IMR-90 (cell line): Measurements from ENCODE around the gene IQCK. TPM values are rescaled to one million over a fixed set of nuclear protein-coding genes. Genes with fewer than 3 reads are reported as not detected.

Experiments
- ATAC-seq: fragments of 200-7000 bp; cut with Tn5 transposase; 2 replicates; pipeline ENCODE4 v1.9.1; 2020; ENCODE audit warnings: low read depth, mild to moderate bottlenecking, moderate library complexity
- BruUV-seq: library from RNA; stranded (reverse); fragments of 400-500 nt; replicated peaks from 2 replicates; lab custom pipeline; 2021; lab: Mats Ljungman, UMichigan
- CTCF ChIA-PET: fragments of 300-600 bp; formaldehyde crosslinking; extraction: SDS; loops from one replicate; lab custom pipeline; 2021; ENCODE audit warnings: antibody characterized with exemption; lab: Yijun Ruan, JAX
- POLR2A ChIA-PET: fragments of 300-600 bp; sonication (Branson Sonifier 250); formaldehyde crosslinking; loops from one replicate; lab custom pipeline; 2022; ENCODE audit warnings: antibody characterized with exemption; ENCODE audit not compliant: unreplicated experiment; lab: Charles Lee
- DNase-seq: peaks from one replicate; pipeline ENCODE4 v3.0.0; 2013
- H2AFZ ChIP-seq: replicated peaks from 2 replicates; pipeline ENCODE3; 2013; ENCODE audit warnings: low read length, mild to moderate bottlenecking; ENCODE audit not compliant: poor library complexity
- H2AK5ac ChIP-seq: 2 replicates; pipeline ENCODE4 v1.6.1; 2013; ENCODE audit warnings: low read depth, low read length, inconsistent platforms
- H2AK9ac ChIP-seq: replicated peaks from 2 replicates; pipeline ENCODE3; 2013; ENCODE audit warnings: mild to moderate bottlenecking, low read depth, low read length, moderate library complexity; ENCODE audit not compliant: poor library complexity
- H2BK120ac ChIP-seq: 2 replicates; pipeline ENCODE4 v1.6.1; 2013; ENCODE audit warnings: low read depth, low read length, inconsistent platforms
- H2BK15ac ChIP-seq: 3 replicates; pipeline ENCODE4 v1.6.1; 2013; ENCODE audit warnings: low read depth, low read length, inconsistent platforms
- H2BK20ac ChIP-seq: 2 replicates; pipeline ENCODE4 v1.6.1; 2013; ENCODE audit warnings: low read depth, mild to moderate bottlenecking, inconsistent platforms, low read length, moderate library complexity
- H2BK5ac ChIP-seq: 2 replicates; pipeline ENCODE4 v1.6.1; 2013; ENCODE audit warnings: mild to moderate bottlenecking, low read depth, low read length, inconsistent platforms; ENCODE audit not compliant: poor library complexity, severe bottlenecking
- H3K14ac ChIP-seq: replicated peaks from 2 replicates; pipeline ENCODE4 v1.6.1; 2013; ENCODE audit warnings: low read depth, low read length, inconsistent platforms
- H3K18ac ChIP-seq: 2 replicates; pipeline ENCODE4 v1.6.1; 2013; ENCODE audit warnings: low read depth, low read length, control low read depth
- H3K23ac ChIP-seq: 2 replicates; pipeline ENCODE4 v1.6.1; 2013; ENCODE audit warnings: low read depth, low read length, inconsistent platforms
- H3K27ac ChIP-seq: 2 replicates; pipeline ENCODE4 v1.5.1; 2013; ENCODE audit warnings: mild to moderate bottlenecking, control low read depth, low read length; ENCODE audit not compliant: insufficient read depth
- H3K27me3 ChIP-seq: 2 replicates; pipeline ENCODE4 v1.6.1; 2013; ENCODE audit warnings: low read length; ENCODE audit not compliant: control insufficient read depth, insufficient read depth
- H3K36me3 ChIP-seq: 2 replicates; pipeline ENCODE4 v1.6.1; 2013; ENCODE audit warnings: low read length, mixed read lengths; ENCODE audit not compliant: control insufficient read depth, insufficient read depth
- H3K4ac ChIP-seq: 2 replicates; pipeline ENCODE4 v1.6.1; 2013; ENCODE audit warnings: low read depth, low read length, inconsistent platforms
- H3K4me1 ChIP-seq: 2 replicates; pipeline ENCODE4 v1.6.1; 2013; ENCODE audit warnings: low read length, mixed read lengths; ENCODE audit not compliant: control insufficient read depth, insufficient read depth
- H3K4me2 ChIP-seq: 2 replicates; pipeline ENCODE4 v1.6.1; 2013; ENCODE audit warnings: low read depth, mild to moderate bottlenecking, control low read depth, low read length, moderate library complexity
- H3K4me3 ChIP-seq: 2 replicates; pipeline ENCODE4 v1.5.1; 2013; ENCODE audit warnings: low read depth, mild to moderate bottlenecking, control low read depth, low read length, moderate library complexity; ENCODE audit not compliant: insufficient read depth
- H3K56ac ChIP-seq: 2 replicates; pipeline ENCODE4 v1.6.1; 2013; ENCODE audit warnings: low read length, inconsistent platforms; ENCODE audit not compliant: insufficient read depth; ENCODE audit errors: extremely low read depth
- H3K79me1 ChIP-seq, 2 experiments: 2 replicates each; pipeline ENCODE4 v1.6.1; 2013; ENCODE audit warnings: low read length in 2 of 2, inconsistent platforms in 1 of 2, low read depth in 1 of 2
- H3K9ac ChIP-seq: 2 replicates; pipeline ENCODE4 v1.6.1; 2013; ENCODE audit warnings: low read depth, low read length, control low read depth
- H3K9me1 ChIP-seq: 2 replicates; pipeline ENCODE4 v1.6.1; 2013; ENCODE audit warnings: low read length, inconsistent platforms; ENCODE audit not compliant: insufficient read depth
- H3K9me3 ChIP-seq: 2 replicates; pipeline ENCODE4 v1.6.1; 2013; ENCODE audit warnings: low read length; ENCODE audit not compliant: control insufficient read depth, insufficient read depth
- H4K20me1 ChIP-seq: 2 replicates; pipeline ENCODE4 v1.6.1; 2013; ENCODE audit warnings: low read length, inconsistent platforms; ENCODE audit not compliant: insufficient read depth
- H4K5ac ChIP-seq: 2 replicates; pipeline ENCODE4 v1.6.1; 2013; ENCODE audit warnings: mild to moderate bottlenecking, low read depth, low read length, control low read depth
- H4K8ac ChIP-seq, 2 experiments: 2 replicates each; pipeline ENCODE4 v1.6.1; 2013; ENCODE audit warnings: low read depth in 2 of 2, low read length in 2 of 2, control low read depth in 1 of 2, inconsistent platforms in 1 of 2
- H4K91ac ChIP-seq: 2 replicates; pipeline ENCODE4 v1.6.1; 2013; ENCODE audit warnings: low read depth, low read length, inconsistent platforms; ENCODE audit not compliant: insufficient read depth
- BHLHE40 ChIP-seq: fragments of 150-350 bp; IDR thresholded peaks from 2 replicates; pipeline ENCODE4 v1.6.1; 2016; ENCODE audit warnings: mild to moderate bottlenecking, low read depth, low read length
- CEBPB ChIP-seq: IDR thresholded peaks from 2 replicates; pipeline ENCODE4 v1.6.1; 2012; ENCODE audit warnings: low read depth, low read length, improper control_type of control experiment
- CHD1 ChIP-seq: IDR thresholded peaks from 2 replicates; pipeline ENCODE4 v1.6.1; 2012; ENCODE audit warnings: low read depth, low read length, improper control_type of control experiment
- FOS ChIP-seq: fragments of 150-350 bp; IDR thresholded peaks from 2 replicates; pipeline ENCODE4 v1.6.1; 2016; ENCODE audit warnings: low read depth, low read length
- MAFK ChIP-seq: IDR thresholded peaks from 2 replicates; pipeline ENCODE4 v1.6.1; 2012; ENCODE audit warnings: low read depth, low read length, improper control_type of control experiment
- MAZ ChIP-seq: IDR thresholded peaks from 2 replicates; pipeline ENCODE4 v1.6.1; 2012; ENCODE audit warnings: low read depth, mild to moderate bottlenecking, low read length, improper control_type of control experiment, moderate library complexity, borderline replicate concordance
- MXI1 ChIP-seq: IDR thresholded peaks from 2 replicates; pipeline ENCODE4 v1.6.1; 2012; ENCODE audit warnings: low read depth, mild to moderate bottlenecking, low read length, moderate library complexity, borderline replicate concordance
- NFE2L2 ChIP-seq: fragments of 150-350 bp; IDR thresholded peaks from 2 replicates; pipeline ENCODE4 v1.6.1; 2016; ENCODE audit warnings: low read depth, mild to moderate bottlenecking, low read length
- POLR2A ChIP-seq: IDR thresholded peaks from 2 replicates; pipeline ENCODE4 v1.6.1; 2012; ENCODE audit warnings: mild to moderate bottlenecking, low read depth, low read length
- RAD21 ChIP-seq: IDR thresholded peaks from 2 replicates; pipeline ENCODE4 v1.6.1; 2012; ENCODE audit warnings: low read length, improper control_type of control experiment
- RCOR1 ChIP-seq: IDR thresholded peaks from 2 replicates; pipeline ENCODE4 v1.6.1; 2012; ENCODE audit warnings: mild to moderate bottlenecking, low read length, improper control_type of control experiment; ENCODE audit not compliant: insufficient replicate concordance
- RFX5 ChIP-seq: IDR thresholded peaks from 2 replicates; pipeline ENCODE4 v1.8.0; 2012; ENCODE audit warnings: low read depth, mild to moderate bottlenecking, low read length, moderate library complexity
- SMC3 ChIP-seq: fragments of 150-350 bp; IDR thresholded peaks from 2 replicates; pipeline ENCODE4 v1.6.1; 2016; ENCODE audit warnings: low read depth, mild to moderate bottlenecking, antibody characterized with exemption, low read length, moderate library complexity
- WGBS, 2 experiments: methylation state at CpG; one replicate each; pipeline versions ENCODE4 v1.1.5 to v1.1.7; 2013; ENCODE audit warnings: missing lambda C conversion rate in 2 of 2; ENCODE audit not compliant: insufficient read length in 1 of 2; ENCODE audit errors: extremely low coverage in 2 of 2; 5-methylcytosine and 5-hydroxymethylcytosine counted together
- dilution Hi-C: fragments of 300-500 bp; cut with HindIII; formaldehyde crosslinking; loops from one replicate; pipeline ENCODE4 v1.14.3; 2018; ENCODE audit warnings: low sequenced_read_pairs; ENCODE audit not compliant: unreplicated experiment
- in situ Hi-C: fragments of 300-500 bp; cut with MboI; formaldehyde crosslinking; loops from 3 replicates; pipeline ENCODE4 v1.14.3; 2019; ENCODE audit warnings: low sequenced_read_pairs, inconsistent platforms, mixed read lengths
- intact Hi-C: fragments of 100-400 bp; cut with micrococcal nuclease; formaldehyde crosslinking; loops from 2 replicates; pipeline ENCODE4 v1.10.0; 2022
- polyA plus RNA-seq, 3 experiments: library from polyadenylated mRNA; depleted of rRNA; stranded (reverse); fragments of >200 nt; gene quantifications; 2 replicates each; pipeline ENCODE4 v1.2.3, GENCODE V29; 2012; ENCODE audit warnings: low replicate concordance in 1 of 3
- total RNA-seq: library from RNA; depleted of rRNA; stranded (reverse); fragments of >200 nt; gene quantifications from 2 replicates; pipeline ENCODE4 v1.2.3, GENCODE V29; 2012
- TF ChIP-seq, protein P1 (sequence below): conservative IDR thresholded peaks from 2 replicates; pipeline ENCODE4 v1.5.1; 2012; ENCODE audit warnings: mild to moderate bottlenecking, low read depth, low read length, improper control_type of control experiment
- TF ChIP-seq, protein P2 (sequence below): fragments of 150-350 bp; IDR thresholded peaks from 2 replicates; pipeline ENCODE4 v1.6.1; 2017; ENCODE audit warnings: mild to moderate bottlenecking, antibody characterized with exemption, low read length, low read depth
- TF ChIP-seq, protein P3 (sequence below): fragments of 150-350 bp; IDR thresholded peaks from 2 replicates; pipeline ENCODE4 v1.6.1; 2016; ENCODE audit warnings: low read depth, mild to moderate bottlenecking, low read length, moderate library complexity, borderline replicate concordance

Gene IQCK
- total and polyA plus RNA-seq, 2 of the 4 experiments (the other 2 are of a cell fraction) = 4.1 to 5.4 TPM

DNA sequence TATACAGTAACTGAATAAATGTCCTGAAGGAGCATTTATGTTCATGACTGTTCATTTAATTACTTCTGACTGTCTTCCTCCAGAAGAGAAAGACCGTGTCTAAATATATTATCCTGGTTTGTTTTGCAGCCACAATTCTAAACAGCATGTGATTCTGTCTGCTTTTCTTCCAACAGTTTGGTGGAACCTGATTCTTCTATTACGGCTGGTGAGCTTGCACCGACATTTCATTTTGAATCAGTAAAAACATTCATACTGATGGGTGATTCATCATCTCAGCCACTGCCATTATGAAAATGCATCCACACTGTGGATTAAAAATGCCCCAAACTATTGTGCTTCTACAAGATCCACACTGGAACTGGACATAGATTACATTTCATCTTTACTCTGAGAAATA is 17.0 kb upstream of the IQCK start:
- WGBS, 2 experiments = 100% methylated on average over 2 of the region's 3 CpGs; no CpG with 5 or more reads in 1 of the 2 experiments
- no peak overlapping the region for H3K4me2 ChIP-seq
- no peak overlapping the region for H4K5ac ChIP-seq
- dilution Hi-C loops (no loop called here), intact Hi-C loops (loop anchor here (5.0 kb wide), 2 partner anchors 144 to 186 kb away; partner anchors contain the start of gene VPS35L), in situ Hi-C loops (loop anchor here (25.0 kb wide), 1 partner anchor 589 kb away; the partner anchor contains the start of gene ITPRIPL2)
- H2BK5ac ChIP-seq = no peak overlapping the region
- peaks cover 30% of the 10 kb centered on the region for H3K9me1 ChIP-seq
- no peak overlapping the region for H3K27ac ChIP-seq
- peaks cover 22% of the 10 kb centered on the region for H3K4me1 ChIP-seq
- H3K9ac ChIP-seq = no peak overlapping the region
- no peak overlapping the region for H2AFZ ChIP-seq
- H2BK120ac ChIP-seq = no peak overlapping the region
- peaks cover 52% of the 10 kb centered on the region for H3K36me3 ChIP-seq
- no peak for ATAC-seq
- H4K8ac ChIP-seq = no peak overlapping the region
- TF ChIP-seq NFE2L2 (no peak), RAD21 (no peak), RCOR1 (no peak), BHLHE40 (no peak), MAZ (no peak), CEBPB (no peak), SMC3 (no peak), CHD1 (no peak), MXI1 (no peak), FOS (no peak), MAFK (no peak), POLR2A (no peak), RFX5 (no peak)
- TF ChIP-seq, protein P1, sequence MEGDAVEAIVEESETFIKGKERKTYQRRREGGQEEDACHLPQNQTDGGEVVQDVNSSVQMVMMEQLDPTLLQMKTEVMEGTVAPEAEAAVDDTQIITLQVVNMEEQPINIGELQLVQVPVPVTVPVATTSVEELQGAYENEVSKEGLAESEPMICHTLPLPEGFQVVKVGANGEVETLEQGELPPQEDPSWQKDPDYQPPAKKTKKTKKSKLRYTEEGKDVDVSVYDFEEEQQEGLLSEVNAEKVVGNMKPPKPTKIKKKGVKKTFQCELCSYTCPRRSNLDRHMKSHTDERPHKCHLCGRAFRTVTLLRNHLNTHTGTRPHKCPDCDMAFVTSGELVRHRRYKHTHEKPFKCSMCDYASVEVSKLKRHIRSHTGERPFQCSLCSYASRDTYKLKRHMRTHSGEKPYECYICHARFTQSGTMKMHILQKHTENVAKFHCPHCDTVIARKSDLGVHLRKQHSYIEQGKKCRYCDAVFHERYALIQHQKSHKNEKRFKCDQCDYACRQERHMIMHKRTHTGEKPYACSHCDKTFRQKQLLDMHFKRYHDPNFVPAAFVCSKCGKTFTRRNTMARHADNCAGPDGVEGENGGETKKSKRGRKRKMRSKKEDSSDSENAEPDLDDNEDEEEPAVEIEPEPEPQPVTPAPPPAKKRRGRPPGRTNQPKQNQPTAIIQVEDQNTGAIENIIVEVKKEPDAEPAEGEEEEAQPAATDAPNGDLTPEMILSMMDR = no peak
- TF ChIP-seq, protein P2, sequence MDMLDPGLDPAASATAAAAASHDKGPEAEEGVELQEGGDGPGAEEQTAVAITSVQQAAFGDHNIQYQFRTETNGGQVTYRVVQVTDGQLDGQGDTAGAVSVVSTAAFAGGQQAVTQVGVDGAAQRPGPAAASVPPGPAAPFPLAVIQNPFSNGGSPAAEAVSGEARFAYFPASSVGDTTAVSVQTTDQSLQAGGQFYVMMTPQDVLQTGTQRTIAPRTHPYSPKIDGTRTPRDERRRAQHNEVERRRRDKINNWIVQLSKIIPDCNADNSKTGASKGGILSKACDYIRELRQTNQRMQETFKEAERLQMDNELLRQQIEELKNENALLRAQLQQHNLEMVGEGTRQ = no peak
- TF ChIP-seq, protein P3, sequence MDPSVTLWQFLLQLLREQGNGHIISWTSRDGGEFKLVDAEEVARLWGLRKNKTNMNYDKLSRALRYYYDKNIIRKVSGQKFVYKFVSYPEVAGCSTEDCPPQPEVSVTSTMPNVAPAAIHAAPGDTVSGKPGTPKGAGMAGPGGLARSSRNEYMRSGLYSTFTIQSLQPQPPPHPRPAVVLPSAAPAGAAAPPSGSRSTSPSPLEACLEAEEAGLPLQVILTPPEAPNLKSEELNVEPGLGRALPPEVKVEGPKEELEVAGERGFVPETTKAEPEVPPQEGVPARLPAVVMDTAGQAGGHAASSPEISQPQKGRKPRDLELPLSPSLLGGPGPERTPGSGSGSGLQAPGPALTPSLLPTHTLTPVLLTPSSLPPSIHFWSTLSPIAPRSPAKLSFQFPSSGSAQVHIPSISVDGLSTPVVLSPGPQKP = no peak
- no peak overlapping the region for H3K18ac ChIP-seq
- H3K56ac ChIP-seq = no peak overlapping the region
- no peaks in the 10 kb centered on the region for H4K20me1 ChIP-seq
- ChIA-PET CTCF (no interaction called here), POLR2A (no interaction called here)
- no peak overlapping the region for H3K23ac ChIP-seq
- H3K4ac ChIP-seq = no peak overlapping the region
- H3K79me1 ChIP-seq = peaks cover 31 to 62% of the 10 kb centered on the region in 2 experiments
- no peak overlapping the region for H3K14ac ChIP-seq
- no TSS peak for BruUV-seq
- DNase-seq = peak; percentile 24
- H3K4me3 ChIP-seq = no peak overlapping the region
- no peak overlapping the region for H2AK9ac ChIP-seq
- H3K27me3 ChIP-seq = no peaks in the 10 kb centered on the region
- H2BK20ac ChIP-seq = no peak overlapping the region
- no peaks in the 10 kb centered on the region for H3K9me3 ChIP-seq
- no peak overlapping the region for H4K91ac ChIP-seq
- H2BK15ac ChIP-seq = no peak overlapping the region
- no peak overlapping the region for H2AK5ac ChIP-seq
